Measurements from ENCODE around the gene RASL10A.

The RASL10A gene

GRCh38 chr22:29267858-29268510 lies 47.5 kb downstream of the RASL10A start, which contains the start of the genes EWSR1 and RHBDD3:
Gene EWSR1 (plus strand): TSS chr22:29268268. CDS start chr22:29268337, 69 bp downstream.
Gene RHBDD3 (minus strand): TSS chr22:29267981. CDS start chr22:29265626, 2,355 bp downstream.
- DNase-seq: peak; percentile 96

GRCh38 chr22:29267462-29267857 lies 48.0 kb downstream of the RASL10A start:
- DNase-seq: no peak

GRCh38 chr22:29266564-29267461 lies 48.7 kb downstream of the RASL10A start:
- no peak for DNase-seq

- DNase-seq: no peak
These were observed 49.6 kb downstream of the RASL10A start for GRCh38 chr22:29265929-29266328.

- DNase-seq: no peak
These were observed 50.2 kb downstream of the RASL10A start for GRCh38 chr22:29265305-29265704.

- DNase-seq: no peak
These were observed 51.7 kb downstream of the RASL10A start for GRCh38 chr22:29263791-29264276.

All from left hindlimb (tissue), 1 donor.